ENCODE measurements around the gene CCDC178.
A peak's percentile ranks its signal among the peaks of the same experiment; 100 is the strongest.
"Not testable (repeated sequence)": the region's sequence is repeated elsewhere in the genome, so short reads cannot be mapped to it uniquely, and the experiment has no call there.

CCDC178 gene

GRCh38 chr18:33181016-33181415, 259.5 kb downstream of the CCDC178 start:
- H2BK5ac ChIP-seq (ENCODE audit: low read length): no peak overlapping the region
- H3K4me2 ChIP-seq (ENCODE audit: low read length): no peak overlapping the region
- H3K4me1 ChIP-seq (ENCODE audit: control insufficient read depth, low read depth, low read length): no peaks in the 10 kb centered on the region
- no peak overlapping the region for H2AK5ac ChIP-seq (ENCODE audit: low read length)
- H3K4me3 ChIP-seq (ENCODE audit: low read length): no peak overlapping the region
- H3K4ac ChIP-seq (ENCODE audit: low read depth, low read length): no peak overlapping the region
- no peak overlapping the region for H3K9ac ChIP-seq (ENCODE audit: low read length)
- no peaks in the 10 kb centered on the region for H3K79me1 ChIP-seq (ENCODE audit: low read length)
- no peak overlapping the region for H4K8ac ChIP-seq (ENCODE audit: low read depth, low read length)
- H3K27me3 ChIP-seq (ENCODE audit: insufficient read depth, low read length, poor library complexity): no peaks in the 10 kb centered on the region
- H4K5ac ChIP-seq (ENCODE audit: low read length): no peak overlapping the region
- no peak overlapping the region for H2BK120ac ChIP-seq (ENCODE audit: low read depth, low read length)
- no peak for DNase-seq
- H3K56ac ChIP-seq (ENCODE audit: low read length): no peak overlapping the region
- no peaks in the 10 kb centered on the region for H3K36me3 ChIP-seq (ENCODE audit: control insufficient read depth, insufficient read depth, low read length)
- no peak overlapping the region for H3K23ac ChIP-seq (ENCODE audit: low read length)
- H3K18ac ChIP-seq (ENCODE audit: low read length): no peak overlapping the region
- WGBS (ENCODE audit: extremely low coverage, insufficient coverage, low lambda C conversion rate): no CpG with 5 or more reads among the region's 2 CpGs
- no peak overlapping the region for H2BK15ac ChIP-seq (replicated peaks; ENCODE audit: low read depth)
- H3K27ac ChIP-seq (ENCODE audit: low read depth, low read length): no peak overlapping the region
- no peaks in the 10 kb centered on the region for H3K79me2 ChIP-seq (ENCODE audit: control insufficient read depth, insufficient read depth, low read length)

DNA sequence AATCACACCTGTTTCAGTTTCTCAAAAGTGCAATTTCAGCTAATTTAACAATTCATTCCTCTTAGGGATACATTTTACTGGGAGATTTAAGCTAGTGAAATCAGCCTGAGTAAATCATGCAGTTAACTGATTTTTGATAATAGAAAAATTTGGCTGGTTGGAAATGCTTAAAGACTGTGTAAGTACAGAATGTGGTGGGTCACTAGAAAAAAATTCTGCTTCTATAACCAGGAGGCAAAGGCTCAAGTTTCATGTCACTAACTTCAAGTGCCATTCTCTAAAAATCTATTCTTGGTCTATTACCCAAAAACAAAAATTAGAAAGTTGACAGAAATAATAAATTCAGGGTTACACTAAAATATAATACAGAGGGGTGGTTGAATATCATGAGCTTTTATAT, 271.3 kb downstream of the CCDC178 start:
- H4K8ac ChIP-seq (ENCODE audit: low read depth, low read length): no peak overlapping the region
- H4K5ac ChIP-seq (ENCODE audit: low read length): no peak overlapping the region
- no peak overlapping the region for H3K9ac ChIP-seq (ENCODE audit: low read length)
- no peak overlapping the region for H3K4me3 ChIP-seq (ENCODE audit: low read length)
- no peak overlapping the region for H3K4ac ChIP-seq (ENCODE audit: low read depth, low read length)
- H3K27me3 ChIP-seq (ENCODE audit: insufficient read depth, low read length, poor library complexity): no peaks in the 10 kb centered on the region
- H3K4me2 ChIP-seq (ENCODE audit: low read length): no peak overlapping the region
- no peak overlapping the region for H2BK15ac ChIP-seq (replicated peaks; ENCODE audit: low read depth)
- H3K79me2 ChIP-seq (ENCODE audit: control insufficient read depth, insufficient read depth, low read length): no peaks in the 10 kb centered on the region
- H3K18ac ChIP-seq (ENCODE audit: low read length): no peak overlapping the region
- no peak overlapping the region for H2AK5ac ChIP-seq (ENCODE audit: low read length)
- no peak overlapping the region for H3K23ac ChIP-seq (ENCODE audit: low read length)
- no peak overlapping the region for H2BK5ac ChIP-seq (ENCODE audit: low read length)
- DNase-seq: no peak
- H3K4me1 ChIP-seq (ENCODE audit: control insufficient read depth, low read depth, low read length): no peaks in the 10 kb centered on the region
- H3K36me3 ChIP-seq (ENCODE audit: control insufficient read depth, insufficient read depth, low read length): no peaks in the 10 kb centered on the region
- no peak overlapping the region for H2BK120ac ChIP-seq (ENCODE audit: low read depth, low read length)
- no peak overlapping the region for H3K56ac ChIP-seq (ENCODE audit: low read length)
- no peak overlapping the region for H3K27ac ChIP-seq (ENCODE audit: low read depth, low read length)
- no peaks in the 10 kb centered on the region for H3K79me1 ChIP-seq (ENCODE audit: low read length)

DNA sequence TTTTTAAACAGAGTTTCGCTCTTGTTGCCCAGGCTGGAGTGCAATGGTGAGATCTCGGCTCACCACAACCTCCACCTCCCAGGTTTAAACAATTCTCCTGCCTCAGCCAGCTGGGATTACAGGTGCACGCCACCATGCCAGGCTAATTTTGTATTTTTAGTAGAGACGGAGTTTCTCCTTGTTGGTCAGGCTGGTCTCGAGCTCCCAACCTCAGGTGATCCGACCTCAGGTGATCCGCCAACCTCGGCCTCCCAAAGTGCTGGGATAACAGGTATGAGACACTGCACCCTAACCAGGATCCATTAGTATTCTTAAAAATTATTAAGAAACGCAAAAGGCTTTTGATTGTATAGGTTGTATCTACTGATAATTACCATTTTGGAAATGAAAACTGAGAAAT, 276.4 kb downstream of the CCDC178 start:
- not testable (repeated sequence) for H3K23ac ChIP-seq (ENCODE audit: low read length); H2BK5ac ChIP-seq (ENCODE audit: low read length); H3K9ac ChIP-seq (ENCODE audit: low read length); DNase-seq; H3K27me3 ChIP-seq (ENCODE audit: insufficient read depth, low read length, poor library complexity); H3K27ac ChIP-seq (ENCODE audit: low read depth, low read length); H3K4ac ChIP-seq (ENCODE audit: low read depth, low read length); H3K79me2 ChIP-seq (ENCODE audit: control insufficient read depth, insufficient read depth, low read length); H3K4me2 ChIP-seq (ENCODE audit: low read length); H3K36me3 ChIP-seq (ENCODE audit: control insufficient read depth, insufficient read depth, low read length); H3K4me1 ChIP-seq (ENCODE audit: control insufficient read depth, low read depth, low read length); H2AK5ac ChIP-seq (ENCODE audit: low read length); H4K5ac ChIP-seq (ENCODE audit: low read length); H3K4me3 ChIP-seq (ENCODE audit: low read length); H3K18ac ChIP-seq (ENCODE audit: low read length); H3K56ac ChIP-seq (ENCODE audit: low read length); H4K8ac ChIP-seq (ENCODE audit: low read depth, low read length); H3K79me1 ChIP-seq (ENCODE audit: low read length); H2BK120ac ChIP-seq (ENCODE audit: low read depth, low read length); H2BK15ac ChIP-seq (replicated peaks; ENCODE audit: low read depth)
- no CpG with 5 or more reads among the region's 9 CpGs for WGBS (ENCODE audit: extremely low coverage, insufficient coverage, low lambda C conversion rate)

GRCh38 chr18:33161131-33161530, 279.4 kb downstream of the CCDC178 start:
- no peak overlapping the region for H3K9ac ChIP-seq (ENCODE audit: low read length)
- H3K4ac ChIP-seq (ENCODE audit: low read depth, low read length): no peak overlapping the region
- H3K36me3 ChIP-seq (ENCODE audit: control insufficient read depth, insufficient read depth, low read length): no peaks in the 10 kb centered on the region
- no peaks in the 10 kb centered on the region for H3K79me2 ChIP-seq (ENCODE audit: control insufficient read depth, insufficient read depth, low read length)
- no peak overlapping the region for H3K27ac ChIP-seq (ENCODE audit: low read depth, low read length)
- H2BK15ac ChIP-seq (replicated peaks; ENCODE audit: low read depth): no peak overlapping the region
- no CpG with 5 or more reads among the region's 2 CpGs for WGBS (ENCODE audit: extremely low coverage, insufficient coverage, low lambda C conversion rate)
- H3K27me3 ChIP-seq (ENCODE audit: insufficient read depth, low read length, poor library complexity): no peaks in the 10 kb centered on the region
- no peak overlapping the region for H4K8ac ChIP-seq (ENCODE audit: low read depth, low read length)
- no peak for DNase-seq
- no peak overlapping the region for H2BK5ac ChIP-seq (ENCODE audit: low read length)
- H4K5ac ChIP-seq (ENCODE audit: low read length): no peak overlapping the region
- H3K23ac ChIP-seq (ENCODE audit: low read length): no peak overlapping the region
- no peak overlapping the region for H2BK120ac ChIP-seq (ENCODE audit: low read depth, low read length)
- no peaks in the 10 kb centered on the region for H3K79me1 ChIP-seq (ENCODE audit: low read length)
- H3K56ac ChIP-seq (ENCODE audit: low read length): no peak overlapping the region
- H3K4me2 ChIP-seq (ENCODE audit: low read length): no peak overlapping the region
- no peak overlapping the region for H3K4me3 ChIP-seq (ENCODE audit: low read length)
- H2AK5ac ChIP-seq (ENCODE audit: low read length): no peak overlapping the region
- no peaks in the 10 kb centered on the region for H3K4me1 ChIP-seq (ENCODE audit: control insufficient read depth, low read depth, low read length)
- no peak overlapping the region for H3K18ac ChIP-seq (ENCODE audit: low read length)

GRCh38 chr18:33159151-33159550, 281.4 kb downstream of the CCDC178 start:
- Histone ChIP-seq H4K8ac (ENCODE audit: low read depth, low read length) (no peak overlapping the region), H2AK5ac (ENCODE audit: low read length) (no peak overlapping the region), H4K5ac (ENCODE audit: low read length) (no peak overlapping the region), H2BK15ac (replicated peaks; ENCODE audit: low read depth) (no peak overlapping the region), H3K4ac (ENCODE audit: low read depth, low read length) (no peak overlapping the region), H3K27ac (ENCODE audit: low read depth, low read length) (no peak overlapping the region), H3K18ac (ENCODE audit: low read length) (no peak overlapping the region), H3K36me3 (ENCODE audit: control insufficient read depth, insufficient read depth, low read length) (no peaks in the 10 kb centered on the region), H3K4me3 (ENCODE audit: low read length) (no peak overlapping the region), H3K4me1 (ENCODE audit: control insufficient read depth, low read depth, low read length) (no peaks in the 10 kb centered on the region), H2BK120ac (ENCODE audit: low read depth, low read length) (no peak overlapping the region), H2BK5ac (ENCODE audit: low read length) (no peak overlapping the region), H3K79me2 (ENCODE audit: control insufficient read depth, insufficient read depth, low read length) (no peaks in the 10 kb centered on the region), H3K9ac (ENCODE audit: low read length) (no peak overlapping the region), H3K23ac (ENCODE audit: low read length) (no peak overlapping the region), H3K27me3 (ENCODE audit: insufficient read depth, low read length, poor library complexity) (no peaks in the 10 kb centered on the region), H3K56ac (ENCODE audit: low read length) (no peak overlapping the region), H3K79me1 (ENCODE audit: low read length) (no peaks in the 10 kb centered on the region), H3K4me2 (ENCODE audit: low read length) (no peak overlapping the region)
- no CpG with 5 or more reads among the region's 2 CpGs for WGBS (ENCODE audit: extremely low coverage, insufficient coverage, low lambda C conversion rate)
- no peak for DNase-seq

DNA sequence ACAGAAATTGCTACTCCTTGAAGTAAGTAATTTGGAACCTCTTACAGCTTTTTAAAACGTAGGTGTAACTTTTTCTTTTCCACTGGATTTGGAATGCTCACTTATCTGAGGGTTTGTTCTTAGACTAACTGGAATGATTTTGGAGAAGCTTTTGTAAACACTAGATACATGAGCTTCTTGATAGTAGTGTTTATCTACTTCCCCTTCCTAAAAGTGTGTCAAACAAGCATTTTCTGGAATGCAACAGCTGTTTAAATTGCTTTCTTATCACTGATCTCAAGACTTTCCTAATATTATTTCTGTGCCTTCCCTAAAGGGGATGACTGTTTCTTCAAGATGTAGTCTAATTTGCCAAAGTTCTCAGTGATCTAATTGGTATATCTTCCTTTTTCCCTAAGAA, 282.6 kb downstream of the CCDC178 start:
- no peak overlapping the region for H2BK5ac ChIP-seq (ENCODE audit: low read length)
- H3K9ac ChIP-seq (ENCODE audit: low read length): no peak overlapping the region
- H4K5ac ChIP-seq (ENCODE audit: low read length): no peak overlapping the region
- no peaks in the 10 kb centered on the region for H3K79me2 ChIP-seq (ENCODE audit: control insufficient read depth, insufficient read depth, low read length)
- H2BK120ac ChIP-seq (ENCODE audit: low read depth, low read length): no peak overlapping the region
- no peak overlapping the region for H3K4ac ChIP-seq (ENCODE audit: low read depth, low read length)
- peak; percentile 0 for DNase-seq
- H4K8ac ChIP-seq (ENCODE audit: low read depth, low read length): no peak overlapping the region
- H3K18ac ChIP-seq (ENCODE audit: low read length): no peak overlapping the region
- no peak overlapping the region for H2BK15ac ChIP-seq (replicated peaks; ENCODE audit: low read depth)
- H3K23ac ChIP-seq (ENCODE audit: low read length): no peak overlapping the region
- H3K4me1 ChIP-seq (ENCODE audit: control insufficient read depth, low read depth, low read length): no peaks in the 10 kb centered on the region
- H3K79me1 ChIP-seq (ENCODE audit: low read length): no peaks in the 10 kb centered on the region
- no peak overlapping the region for H3K4me3 ChIP-seq (ENCODE audit: low read length)
- H3K36me3 ChIP-seq (ENCODE audit: control insufficient read depth, insufficient read depth, low read length): no peaks in the 10 kb centered on the region
- H3K27me3 ChIP-seq (ENCODE audit: insufficient read depth, low read length, poor library complexity): no peaks in the 10 kb centered on the region
- H3K27ac ChIP-seq (ENCODE audit: low read depth, low read length): no peak overlapping the region
- no peak overlapping the region for H3K56ac ChIP-seq (ENCODE audit: low read length)
- no peak overlapping the region for H3K4me2 ChIP-seq (ENCODE audit: low read length)
- H2AK5ac ChIP-seq (ENCODE audit: low read length): no peak overlapping the region
- WGBS (ENCODE audit: extremely low coverage, insufficient coverage, low lambda C conversion rate): no CpG with 5 or more reads among the region's 1 CpG
